NCI-H2029 treated with DMSO at 0.1 percent for 48 hours (cell line): ENCODE measurements around the gene INSIG2.

Experiments
- DNase-seq: peaks from one replicate; lab custom pipeline; 2025; lab: John Stamatoyannopoulos, UW

INSIG2 gene

DNA sequence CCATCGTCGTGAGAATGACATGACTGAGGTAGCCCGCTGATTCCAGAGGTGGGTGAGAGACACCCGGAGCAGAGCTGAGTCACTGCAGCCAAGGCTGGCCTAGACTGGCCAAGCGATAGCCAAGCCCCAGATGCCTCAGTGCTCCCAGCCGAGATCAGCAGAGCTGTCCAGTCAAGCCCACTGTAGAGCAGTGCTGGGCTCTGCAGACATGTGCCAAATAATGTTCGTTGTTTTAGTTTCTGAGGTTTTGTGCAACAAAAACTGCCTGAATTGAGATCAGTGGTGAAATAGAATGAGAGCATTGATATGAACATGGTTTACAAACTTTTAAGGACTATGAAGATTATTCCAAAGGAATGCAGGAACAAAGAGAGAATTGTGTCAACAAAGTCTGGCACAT lies 42.1 kb downstream of the INSIG2 start:
- DNase-seq, result no peak

GRCh38 chr2:118131771-118132170 lies 43.5 kb downstream of the INSIG2 start:
- no peak for DNase-seq

- DNase-seq, result no peak
Measured at GRCh38 chr2:118133916-118134315, 45.6 kb downstream of the INSIG2 start.

DNA sequence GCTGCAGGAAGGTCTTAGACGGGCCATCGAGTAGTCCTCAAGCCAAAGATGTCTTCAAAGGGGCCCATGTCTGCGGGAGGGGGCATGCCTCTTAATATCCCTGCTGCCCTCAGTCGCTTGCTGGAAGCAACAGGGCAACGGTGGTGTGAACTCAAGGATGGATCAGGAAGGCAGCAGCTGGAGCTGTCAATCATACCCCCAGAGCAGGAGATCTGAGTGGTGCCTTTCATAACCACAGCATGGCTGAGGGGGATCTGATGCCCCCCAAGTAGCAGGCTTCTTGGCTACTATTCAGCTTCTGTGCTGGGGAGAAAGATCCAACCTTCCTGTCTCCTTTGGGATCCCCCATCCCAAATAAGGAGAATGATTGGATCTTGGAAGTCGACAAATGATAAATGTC lies 46.4 kb downstream of the INSIG2 start:
- DNase-seq, result no peak

DNA sequence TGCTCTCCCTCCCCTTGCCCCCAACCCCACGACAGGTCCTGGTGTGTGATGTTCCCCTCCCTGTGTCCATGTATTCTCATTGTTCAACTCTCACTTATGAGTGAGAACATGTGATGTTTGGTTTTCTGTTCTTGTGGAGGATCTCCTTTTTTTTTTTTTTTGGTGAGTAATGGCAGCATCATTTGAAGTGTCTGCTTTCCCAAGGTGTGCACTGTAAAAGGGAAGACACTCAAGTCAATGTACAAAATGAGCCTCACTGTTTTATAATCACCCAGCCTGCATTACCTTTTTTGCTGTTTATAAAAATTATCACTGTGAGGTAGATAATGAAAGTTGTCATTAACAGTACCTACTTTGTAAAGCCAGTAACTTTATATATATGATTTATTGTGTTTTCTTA lies 56.9 kb downstream of the INSIG2 start:
- DNase-seq, result no peak

DNA sequence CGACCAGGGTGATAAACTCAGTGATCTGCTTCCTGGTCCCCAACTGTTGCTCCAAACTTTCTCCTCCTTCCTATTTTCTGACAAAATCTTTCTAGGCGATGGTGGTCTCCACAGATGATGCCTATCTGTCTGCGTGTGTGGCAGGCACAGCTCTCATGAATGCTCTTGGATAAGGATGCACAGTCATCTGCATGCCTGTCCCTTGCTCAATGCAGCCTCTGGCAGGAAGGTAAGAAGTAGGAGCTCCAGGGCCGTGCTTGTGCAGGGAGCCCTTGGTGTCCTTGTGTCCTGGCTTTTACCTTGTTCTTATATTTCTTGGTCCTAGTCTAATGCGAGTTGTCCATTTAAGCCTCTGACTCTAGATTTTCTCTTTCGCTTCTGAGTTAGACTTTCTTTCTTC lies 57.5 kb downstream of the INSIG2 start:
- no peak for DNase-seq

DNA sequence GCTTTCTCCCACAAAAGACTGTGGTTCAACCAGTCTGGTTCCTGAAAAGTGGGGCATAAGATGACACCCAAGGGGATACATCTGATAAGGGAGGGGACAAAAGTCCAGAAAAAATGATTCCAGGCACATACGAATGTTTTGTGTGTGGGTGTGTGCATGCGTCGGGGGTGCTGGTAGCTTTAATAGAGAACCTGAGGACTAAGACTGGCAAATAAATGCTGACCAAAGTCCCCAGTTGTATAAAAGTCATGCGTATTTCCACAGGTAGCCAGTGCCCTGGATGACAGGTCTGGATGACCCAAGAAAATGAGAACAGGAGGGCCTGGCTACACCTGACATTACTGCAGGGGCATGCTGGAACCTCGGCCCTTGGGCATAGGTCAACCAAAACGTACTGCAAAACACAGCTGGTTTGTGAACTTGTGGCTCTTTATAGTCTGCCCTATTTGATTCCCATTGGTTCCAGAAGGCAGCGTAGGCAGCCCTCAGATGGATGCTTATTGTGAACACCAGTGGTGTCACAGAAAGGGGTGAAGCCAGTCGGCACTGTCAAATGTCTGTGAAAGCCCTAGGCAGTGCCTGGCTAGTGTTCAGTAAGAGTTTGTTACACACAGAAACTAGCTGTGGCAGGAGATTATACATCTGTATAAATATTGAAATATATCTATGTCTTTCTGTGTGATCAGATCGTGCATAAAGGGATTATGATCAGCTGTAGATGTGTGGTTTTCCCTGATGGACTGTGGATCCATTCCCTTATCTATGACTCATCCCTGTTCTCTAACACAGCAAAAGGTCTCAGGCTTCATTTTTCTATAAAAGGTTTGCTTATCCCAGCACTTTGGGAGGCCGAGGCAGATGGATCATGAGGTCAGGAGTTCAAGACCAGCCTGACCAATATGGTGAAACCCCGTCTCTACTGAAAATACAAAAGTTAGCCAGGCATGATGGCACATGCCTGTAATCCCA lies 58.3 kb downstream of the INSIG2 start:
- DNase-seq, result no peak

DNA sequence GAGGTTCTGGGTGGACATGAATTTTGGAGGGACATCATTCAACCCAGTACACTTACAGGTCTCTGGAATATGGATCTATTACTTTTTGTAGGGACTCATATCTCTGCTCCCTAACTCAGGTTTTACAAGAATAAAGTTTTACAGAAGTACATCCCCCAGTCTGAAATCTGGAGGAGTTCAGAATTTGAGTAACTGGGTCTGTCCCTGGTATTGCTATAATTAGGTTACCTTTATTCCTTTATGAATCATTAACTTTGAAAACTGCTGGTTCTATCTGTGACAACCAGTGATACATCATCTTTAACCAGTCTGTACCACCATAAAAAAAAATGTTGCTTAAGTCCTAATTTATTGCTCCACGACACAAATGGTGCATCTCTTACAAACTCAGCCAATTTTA lies 59.9 kb downstream of the INSIG2 start:
- DNase-seq, result no peak

DNA sequence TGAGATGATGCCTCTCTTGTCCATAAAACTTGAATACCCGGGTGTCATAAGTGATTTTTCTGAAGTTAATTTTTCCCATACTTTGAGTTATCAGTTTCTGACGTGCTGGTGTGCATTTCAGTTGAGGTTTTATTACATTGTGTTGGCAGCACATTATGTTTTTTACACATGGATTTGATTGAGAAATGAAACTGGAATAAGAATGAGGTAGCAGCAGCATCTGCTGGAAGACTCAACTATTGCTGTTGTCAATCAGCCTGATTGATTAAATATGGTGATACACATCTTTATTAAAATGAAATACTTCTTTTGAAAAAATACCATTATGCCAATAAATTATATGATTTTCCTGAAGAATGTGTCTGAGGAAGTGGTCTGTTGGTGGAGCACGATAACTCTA lies 60.5 kb downstream of the INSIG2 start:
- DNase-seq, result no peak

DNA sequence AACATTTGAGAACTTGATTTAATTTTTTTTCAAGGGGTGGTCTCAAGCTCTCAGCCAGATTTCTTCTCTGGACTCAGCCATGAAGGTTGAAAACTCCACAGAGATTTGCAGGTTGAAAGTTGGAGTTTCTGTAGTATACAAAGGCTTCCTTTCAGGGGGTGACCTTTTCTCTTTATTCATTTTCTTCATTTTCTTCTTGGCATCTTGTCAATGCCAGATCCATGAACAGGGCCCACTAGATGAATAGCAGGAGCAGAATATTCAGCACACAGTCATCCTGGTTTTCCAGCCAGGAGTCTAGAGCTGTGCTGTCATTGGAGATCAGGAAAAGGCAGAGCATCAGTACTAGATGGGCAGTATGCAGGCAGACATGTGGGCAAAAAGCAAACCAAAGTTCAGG lies 62.0 kb downstream of the INSIG2 start:
- no peak for DNase-seq

DNA sequence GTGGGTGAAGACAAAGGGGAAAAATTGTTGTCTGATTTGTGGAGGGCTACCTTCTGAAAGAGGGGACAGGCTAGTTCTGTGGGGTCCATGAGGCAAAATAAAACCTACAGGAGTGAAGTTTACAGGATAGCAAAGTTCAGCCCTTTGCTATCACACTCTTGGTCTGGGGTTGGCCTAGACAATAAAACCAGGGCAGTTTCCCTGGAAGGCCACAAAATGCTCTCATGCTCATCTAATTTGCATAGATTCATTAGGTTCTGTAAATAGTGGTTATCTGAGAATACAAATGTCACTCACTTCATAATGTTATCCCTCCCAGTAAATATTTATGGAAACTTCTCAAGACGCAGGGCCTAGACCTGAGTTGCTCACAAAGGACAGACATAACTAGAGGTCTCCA lies 63.6 kb downstream of the INSIG2 start:
- no peak for DNase-seq

DNA sequence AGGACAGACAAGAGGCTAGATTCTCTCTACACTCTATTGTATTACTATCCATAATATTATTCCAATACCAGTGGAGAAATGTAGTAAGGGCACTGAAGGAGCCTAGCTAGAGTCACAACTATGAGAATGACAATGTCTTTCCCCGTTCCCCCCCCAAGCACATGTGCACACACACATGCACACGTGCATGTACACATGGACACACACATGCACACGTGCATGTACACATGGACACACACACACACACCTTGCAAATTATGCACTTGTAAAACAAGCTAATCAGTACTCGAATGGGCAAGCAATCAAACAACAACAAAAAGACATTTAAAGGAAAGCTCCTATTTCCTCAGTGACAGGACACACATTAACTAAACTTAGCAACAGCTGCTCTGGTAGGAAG lies 65.2 kb downstream of the INSIG2 start:
- no peak for DNase-seq

DNA sequence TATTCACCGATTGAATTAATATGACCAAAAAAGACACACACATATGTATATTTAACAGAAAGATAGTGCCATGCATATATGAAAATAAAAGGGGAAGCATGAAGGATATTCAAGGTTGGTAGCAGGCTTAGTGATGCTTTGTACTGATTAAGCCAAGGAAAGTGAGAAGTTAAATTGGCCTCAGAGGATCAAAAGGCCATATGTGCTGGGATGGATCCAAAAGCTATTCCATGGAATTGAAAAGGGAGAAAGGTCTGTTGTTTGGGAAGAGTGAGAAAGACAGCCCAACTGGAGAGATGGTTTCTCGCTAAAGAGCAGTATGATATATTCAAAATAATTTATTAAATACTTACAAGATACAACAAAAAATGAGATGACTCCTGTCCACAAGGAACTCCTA lies 65.9 kb downstream of the INSIG2 start:
- DNase-seq, result no peak
